Activated T-cell treated with anti-CD3 and anti-CD28 coated beads, Interleukin-2, amount 50 U/mL, for 48 hours (primary cell): ENCODE measurements around the gene TM7SF3.
"Not testable (repeated sequence)": the region's sequence is repeated elsewhere in the genome, so short reads cannot be mapped to it uniquely, and the experiment has no call there.

Experiments
- DNase-seq, 2 experiments: peaks; one replicate each; pipeline ENCODE4 v3.0.0-alpha.2; 2020

TM7SF3 gene

DNA sequence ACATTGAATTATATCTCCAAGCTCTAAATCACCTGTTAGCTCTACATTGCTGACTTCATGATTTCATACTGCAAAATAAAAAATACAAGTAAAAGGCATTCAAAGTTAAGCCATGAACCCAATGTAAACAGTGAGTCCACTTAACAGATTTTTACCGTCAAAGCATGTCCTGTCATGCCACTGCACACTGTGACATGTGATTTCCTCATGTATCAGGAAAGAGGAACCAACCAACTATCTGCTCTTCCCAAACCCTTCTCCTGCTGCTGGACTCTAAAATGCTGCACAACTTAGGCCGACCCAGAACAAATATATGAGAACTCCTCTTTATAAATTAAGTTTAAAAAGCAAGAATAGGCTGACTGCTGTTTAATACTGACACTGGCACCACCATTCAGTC is 37.5 kb downstream of the TM7SF3 start:
- no peak for DNase-seq

DNA sequence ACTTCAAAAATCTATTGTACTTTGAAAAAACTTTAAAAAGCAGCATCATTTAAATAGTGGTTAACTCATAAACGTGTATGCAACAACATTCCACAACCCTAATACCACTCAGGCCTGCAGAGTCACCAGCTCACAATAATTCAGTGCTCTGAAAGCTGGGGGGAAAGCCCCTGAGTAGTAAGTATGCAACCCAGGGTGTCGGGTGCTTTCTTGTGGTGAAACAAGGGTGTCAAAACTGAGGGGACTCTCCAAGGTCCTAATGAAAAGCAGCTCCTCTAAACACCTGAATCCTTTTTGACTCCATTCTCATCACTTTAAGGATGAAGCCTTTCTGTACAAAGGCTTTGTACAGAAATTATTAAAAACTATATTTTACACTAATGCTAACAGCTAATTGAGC is 42.2 kb downstream of the TM7SF3 start:
- peak; percentile 67 to 68 for DNase-seq

DNA sequence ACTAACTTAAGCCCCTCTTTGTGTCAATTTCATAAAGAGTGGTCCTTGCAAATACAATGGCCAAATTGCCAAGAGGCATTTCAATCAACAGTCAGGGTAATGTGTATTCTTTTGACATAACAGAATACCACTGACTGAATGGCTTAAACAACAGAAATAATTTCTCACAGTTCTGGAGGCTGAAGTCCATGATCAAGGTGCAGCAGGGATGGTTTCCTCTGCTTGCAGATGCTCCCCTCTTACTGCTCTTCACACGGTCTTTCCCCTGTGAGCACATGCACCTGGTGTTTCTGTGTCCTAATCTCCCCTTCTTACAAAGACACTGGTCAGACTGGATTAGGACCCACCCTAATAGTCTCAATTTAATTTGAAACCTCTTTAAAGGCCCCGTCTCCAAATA is 44.0 kb downstream of the TM7SF3 start:
- DNase-seq: no peak

DNA sequence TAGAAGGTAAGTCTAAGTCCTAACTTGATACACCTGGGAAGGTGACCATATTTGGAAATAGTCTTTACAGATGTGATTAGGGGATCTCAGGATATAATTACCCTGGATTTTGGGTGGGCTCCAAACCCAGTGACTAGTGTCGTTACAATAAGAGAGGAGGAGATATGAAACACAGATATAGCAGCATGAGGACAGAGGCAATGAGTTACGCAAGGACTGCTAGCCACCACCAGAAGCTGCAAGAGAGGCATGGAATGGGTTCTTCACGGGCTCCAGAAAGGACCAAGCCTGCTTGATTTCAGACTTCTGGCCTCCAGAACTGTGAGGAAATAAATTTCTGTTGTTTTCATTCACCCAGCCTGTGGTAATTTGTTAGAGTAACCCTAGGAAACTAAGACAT is 47.3 kb downstream of the TM7SF3 start:
- no peak for DNase-seq

DNA sequence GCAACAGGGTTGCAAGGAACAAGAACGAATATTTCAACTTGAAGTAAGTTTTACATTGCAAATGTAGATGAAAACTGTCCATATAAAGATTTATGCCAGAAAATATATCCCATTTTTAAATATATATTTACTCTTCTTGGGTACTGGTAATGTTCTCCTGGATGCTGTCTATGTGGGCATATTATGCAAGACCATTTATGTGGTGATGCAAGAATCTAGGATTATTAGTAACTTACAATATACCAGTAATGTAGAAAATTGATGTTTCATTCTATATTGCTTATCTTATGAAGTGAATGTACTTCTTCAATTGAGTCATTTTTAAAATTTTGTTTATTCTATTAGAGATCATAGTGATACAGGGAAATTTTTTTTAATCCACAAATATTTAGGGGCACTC is 50.8 kb downstream of the TM7SF3 start:
- DNase-seq: no peak

DNA sequence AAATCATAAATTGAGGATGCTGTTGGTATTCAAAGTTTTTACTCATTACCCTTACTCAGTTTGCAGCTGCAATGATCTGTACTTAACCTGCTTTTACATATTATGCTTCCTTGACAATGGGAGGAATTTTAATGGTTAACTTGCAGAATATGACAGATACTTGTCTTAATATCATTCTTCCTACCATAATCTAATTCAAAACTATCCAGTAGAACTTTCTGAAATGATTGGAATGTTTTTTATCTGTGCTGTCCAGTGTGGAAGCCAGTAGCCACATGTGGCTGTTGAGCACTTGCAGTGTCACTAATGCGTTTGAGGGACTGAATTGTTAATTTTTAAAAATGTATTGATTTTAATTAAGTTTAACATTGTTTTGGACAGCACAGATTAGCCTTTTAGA is 52.4 kb downstream of the TM7SF3 start:
- DNase-seq: no peak

DNA sequence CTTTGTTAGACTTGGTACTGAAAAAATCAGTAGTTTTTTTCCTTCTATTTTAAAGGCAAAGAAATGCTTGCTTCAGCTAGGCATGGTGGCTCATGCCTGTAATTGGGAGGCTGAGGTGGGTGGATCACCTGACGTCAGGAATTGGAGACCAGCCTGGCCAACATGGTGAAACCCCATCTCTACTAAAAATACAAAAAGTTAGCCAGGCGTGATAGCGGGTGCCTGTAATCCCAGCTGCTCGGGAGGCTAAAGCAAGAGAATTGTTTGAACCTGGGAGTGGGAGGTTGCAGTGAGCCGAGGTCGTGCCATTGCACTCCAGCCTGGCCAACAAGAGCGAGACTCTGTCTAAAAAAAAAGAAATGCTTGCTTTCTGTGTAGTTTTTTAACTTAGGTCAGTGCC is 52.8 kb downstream of the TM7SF3 start:
- not testable (repeated sequence) for DNase-seq

DNA sequence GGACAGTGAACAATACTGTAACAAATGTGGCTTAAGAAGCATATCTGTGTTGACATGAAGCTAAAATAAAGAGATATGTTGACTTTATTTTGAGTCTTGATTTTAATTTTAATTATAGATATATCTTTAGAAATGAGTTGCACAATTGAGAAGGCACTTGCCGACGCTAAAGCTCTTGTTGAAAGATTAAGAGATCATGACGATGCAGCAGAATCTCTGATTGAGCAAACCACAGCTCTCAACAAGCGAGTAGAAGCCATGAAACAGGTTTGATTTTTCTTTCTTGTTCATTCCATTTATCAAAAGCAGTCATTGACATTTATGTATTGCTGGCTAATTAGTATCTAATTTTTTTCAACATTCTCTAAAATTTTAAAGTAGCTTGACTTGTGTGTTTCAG is 60.2 kb downstream of the TM7SF3 start:
- DNase-seq: no peak

DNA sequence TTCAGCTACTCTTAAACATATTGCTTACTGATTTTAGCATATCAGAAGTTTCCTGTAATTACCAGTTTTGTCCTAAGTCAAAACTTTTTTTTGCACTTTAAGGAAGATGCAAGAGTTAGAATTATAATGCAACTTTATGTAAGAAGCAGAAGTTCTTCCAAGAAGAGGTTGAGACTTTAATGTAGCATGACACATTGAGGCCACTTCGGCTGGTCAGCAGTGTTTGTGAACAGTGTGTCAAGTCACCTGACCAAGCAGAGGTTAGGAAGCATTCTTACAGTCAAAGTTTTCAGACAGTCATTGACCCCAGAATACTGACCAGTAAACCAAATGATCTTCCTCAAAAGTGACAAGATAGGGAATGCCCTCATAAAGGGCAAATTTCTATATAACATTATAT is 60.7 kb downstream of the TM7SF3 start:
- DNase-seq: no peak

DNA sequence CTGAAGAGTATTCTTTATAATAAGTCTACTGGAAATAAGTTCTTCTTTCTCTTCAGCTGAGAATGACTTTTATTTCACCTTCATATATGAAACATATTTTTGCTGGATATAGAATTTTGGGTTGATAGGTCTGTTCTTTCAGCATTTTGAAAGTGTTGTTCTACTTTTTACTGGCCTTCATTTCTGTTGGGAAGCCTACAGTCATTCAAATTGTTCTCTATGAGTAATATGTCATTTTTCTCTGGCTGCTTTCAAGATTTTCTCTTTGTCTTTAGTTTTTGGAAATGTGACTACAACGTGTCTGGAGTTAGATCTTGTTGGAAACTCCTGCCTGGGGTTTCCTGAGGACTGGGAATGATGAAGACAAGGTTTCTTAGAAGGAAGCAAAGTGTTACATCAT is 65.9 kb downstream of the TM7SF3 start:
- DNase-seq: no peak

DNA sequence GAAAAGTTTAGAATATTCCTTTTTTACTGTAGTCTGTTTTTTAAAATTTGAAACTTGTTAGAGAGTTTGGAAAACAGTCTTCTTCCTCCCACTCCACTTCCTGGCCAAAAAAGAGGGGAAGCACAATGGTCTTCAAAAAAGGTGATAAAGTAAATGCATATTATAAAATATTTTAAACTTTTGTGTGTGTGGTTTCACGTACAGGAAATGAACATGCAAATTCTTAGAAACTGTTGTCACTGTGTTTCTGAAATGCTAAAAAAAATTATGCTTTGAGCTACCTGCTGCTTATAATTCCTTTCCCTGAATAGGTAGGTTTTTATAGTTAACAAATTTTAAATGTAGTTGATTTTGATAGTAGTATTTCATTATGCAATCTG is 73.0 kb downstream of the TM7SF3 start:
- DNase-seq: no peak

DNA sequence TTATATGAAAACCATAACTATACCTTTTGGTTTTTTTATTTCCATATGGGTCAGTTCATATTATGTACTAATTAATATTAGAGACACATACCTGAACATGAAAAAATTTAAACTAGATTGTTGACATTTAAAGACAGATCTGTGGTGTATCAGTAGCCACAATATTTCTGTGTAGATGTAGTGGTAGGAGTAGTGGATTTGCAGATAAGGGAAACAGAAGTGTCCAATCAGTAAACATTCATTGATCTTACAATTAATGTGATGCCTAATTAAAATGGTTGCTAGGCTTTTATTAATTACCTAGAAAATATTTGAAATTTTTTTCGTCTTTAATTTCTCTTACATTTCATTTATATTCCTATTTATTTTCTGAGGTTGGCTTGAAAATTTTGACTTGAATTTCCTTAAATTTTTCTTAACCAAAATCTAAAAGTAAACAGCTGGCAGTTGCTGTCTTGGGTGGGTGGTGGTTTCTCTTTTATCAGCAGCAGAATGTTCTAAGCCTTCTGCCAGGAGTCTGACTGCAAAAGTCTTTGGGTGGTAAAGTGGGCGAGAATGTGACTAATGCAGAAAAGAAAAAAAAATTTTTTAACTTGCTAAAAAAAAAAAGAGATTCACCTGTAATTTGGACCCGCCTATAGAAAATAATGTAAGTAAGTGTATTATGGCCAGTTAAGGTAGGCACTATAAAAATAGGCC is 73.5 kb downstream of the TM7SF3 start:
- no peak for DNase-seq

DNA sequence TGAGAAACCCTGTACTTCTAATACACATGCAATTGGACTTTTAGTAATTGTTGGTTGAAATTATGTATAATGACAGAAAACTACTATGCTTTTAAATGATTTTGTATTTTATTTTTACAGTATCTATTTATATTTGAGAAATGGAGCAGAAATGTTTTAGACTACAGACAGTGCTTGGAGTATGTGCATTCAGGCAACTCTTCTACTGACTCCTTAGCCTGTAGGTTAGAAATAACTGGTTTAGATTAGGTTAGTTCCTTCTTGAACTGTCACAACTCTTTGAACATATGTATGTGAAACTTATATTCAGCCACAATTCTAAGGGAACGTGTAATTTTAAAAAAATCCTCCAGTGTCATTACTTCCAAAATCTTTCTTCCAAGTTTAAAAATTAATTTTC is 74.2 kb downstream of the TM7SF3 start:
- DNase-seq: no peak

DNA sequence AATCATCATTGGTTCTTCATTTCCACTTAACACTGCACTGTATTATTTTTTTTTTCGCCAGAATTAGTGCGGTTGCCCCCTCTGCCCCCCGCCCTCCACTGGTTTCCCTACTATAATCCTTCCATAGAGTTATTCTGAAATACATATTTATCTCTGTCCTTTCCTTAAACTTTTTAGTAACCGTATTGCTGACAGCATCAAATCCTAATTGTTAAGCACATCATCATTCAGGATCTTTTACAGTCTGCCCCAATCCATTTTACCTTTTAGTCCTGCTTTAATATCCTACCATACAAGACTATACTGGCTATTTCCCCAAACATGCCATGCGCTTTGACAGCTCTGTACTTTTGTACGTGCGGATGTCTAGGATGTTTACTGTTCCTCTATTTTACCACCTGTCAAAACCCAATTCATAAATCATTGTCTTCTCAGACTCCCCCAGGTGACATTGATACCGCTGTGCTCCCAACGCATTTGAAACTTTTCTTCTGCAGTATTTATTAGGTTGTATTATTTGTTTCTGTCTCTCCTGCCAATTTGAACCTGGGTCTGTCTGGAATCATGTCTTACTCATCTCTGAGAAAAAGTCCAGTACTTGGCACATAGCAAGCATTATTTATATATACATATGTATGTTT is 74.9 kb downstream of the TM7SF3 start:
- no peak for DNase-seq

DNA sequence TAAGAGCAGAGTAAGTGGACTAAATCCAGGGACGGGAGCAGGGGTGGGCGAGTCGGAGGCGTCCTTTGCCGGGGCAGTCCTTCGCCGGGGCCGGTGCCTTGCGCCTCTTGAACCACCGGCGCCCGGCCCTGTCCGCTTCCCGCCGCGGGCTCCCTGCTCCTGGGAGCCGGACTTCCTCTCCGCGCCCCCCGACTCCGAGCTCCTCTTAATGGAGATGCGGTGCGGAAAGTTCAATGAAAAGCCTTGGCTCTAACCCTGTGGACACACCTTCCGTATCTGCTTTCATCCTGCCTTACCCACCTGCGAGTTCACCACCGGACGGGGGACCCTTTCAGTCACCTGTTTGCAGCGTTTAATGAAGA is 75.5 kb downstream of the TM7SF3 start:
- no peak for DNase-seq

DNA sequence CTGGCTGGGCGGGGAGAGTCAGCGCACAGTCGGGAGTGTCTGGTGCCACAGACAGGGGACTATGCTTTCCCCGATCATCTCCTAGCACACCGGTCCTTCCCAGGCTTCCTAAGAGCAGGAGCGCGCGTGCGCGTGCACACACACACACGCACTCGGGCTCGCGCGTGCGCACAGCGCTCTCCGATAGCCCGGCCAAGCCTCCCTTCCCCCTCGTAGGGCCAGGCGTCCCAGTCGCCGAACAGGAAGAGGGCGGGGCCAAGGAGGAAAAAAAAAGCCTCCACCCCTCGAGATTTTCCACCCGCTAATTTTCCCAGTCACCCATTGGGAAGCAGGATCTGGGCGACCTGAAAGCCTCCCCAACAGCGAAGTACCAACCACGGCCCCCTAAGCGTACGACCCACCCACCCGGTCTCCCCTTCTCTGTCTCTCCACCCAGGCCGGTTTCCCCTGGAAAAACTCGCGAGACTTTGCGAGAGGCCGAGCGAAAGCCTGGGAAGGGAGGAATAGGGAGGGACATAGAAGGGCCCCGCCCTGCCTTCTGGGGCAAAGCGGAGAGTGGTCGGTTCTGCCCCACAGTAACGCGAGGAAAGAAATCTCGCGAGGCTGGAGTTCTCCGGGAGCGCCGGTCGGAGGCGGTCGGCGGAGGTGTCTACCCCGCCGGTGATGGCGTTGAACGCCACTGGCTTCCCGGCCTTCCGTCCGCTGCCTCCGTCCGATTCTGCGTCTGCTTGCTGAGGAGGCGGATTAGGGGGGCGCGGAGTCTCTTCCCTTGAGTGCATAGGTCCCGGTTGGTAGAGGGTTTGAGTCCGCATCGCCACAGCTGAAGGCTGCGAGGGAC is 76.1 kb downstream of the TM7SF3 start, which contains the start of the genes FGFR1OP2 and INTS13:
Gene FGFR1OP2 (plus strand): TSS at position 608 of the 838 bp plus-strand sequence. CDS start 15,689 bp downstream, outside the sequence.
Gene INTS13 (minus strand): TSS at position 119 of the 838 bp plus-strand sequence. CDS start 1,178 bp downstream, outside the sequence.
- DNase-seq: peak; percentile 99

DNA sequence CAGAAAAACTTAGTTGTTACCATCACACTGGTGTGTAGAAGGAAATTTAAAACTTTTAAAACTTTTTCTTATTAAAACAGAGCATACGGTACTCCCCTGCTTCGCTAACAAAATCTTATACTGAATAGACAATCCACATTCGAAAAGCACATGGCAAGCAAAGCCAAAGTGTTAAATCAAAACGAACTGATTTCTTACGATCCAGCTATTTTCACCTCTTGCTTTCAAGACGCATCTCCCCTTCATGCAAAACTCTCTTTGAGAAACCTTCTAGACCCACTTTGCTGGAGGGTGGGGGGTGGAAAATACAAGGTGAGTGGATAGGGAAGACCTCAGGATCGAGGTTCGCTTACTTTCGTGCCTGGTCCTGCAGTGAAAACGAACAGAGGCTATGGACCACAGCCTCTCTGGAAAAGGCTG is 76.7 kb downstream of the TM7SF3 start:
- no peak for DNase-seq

DNA sequence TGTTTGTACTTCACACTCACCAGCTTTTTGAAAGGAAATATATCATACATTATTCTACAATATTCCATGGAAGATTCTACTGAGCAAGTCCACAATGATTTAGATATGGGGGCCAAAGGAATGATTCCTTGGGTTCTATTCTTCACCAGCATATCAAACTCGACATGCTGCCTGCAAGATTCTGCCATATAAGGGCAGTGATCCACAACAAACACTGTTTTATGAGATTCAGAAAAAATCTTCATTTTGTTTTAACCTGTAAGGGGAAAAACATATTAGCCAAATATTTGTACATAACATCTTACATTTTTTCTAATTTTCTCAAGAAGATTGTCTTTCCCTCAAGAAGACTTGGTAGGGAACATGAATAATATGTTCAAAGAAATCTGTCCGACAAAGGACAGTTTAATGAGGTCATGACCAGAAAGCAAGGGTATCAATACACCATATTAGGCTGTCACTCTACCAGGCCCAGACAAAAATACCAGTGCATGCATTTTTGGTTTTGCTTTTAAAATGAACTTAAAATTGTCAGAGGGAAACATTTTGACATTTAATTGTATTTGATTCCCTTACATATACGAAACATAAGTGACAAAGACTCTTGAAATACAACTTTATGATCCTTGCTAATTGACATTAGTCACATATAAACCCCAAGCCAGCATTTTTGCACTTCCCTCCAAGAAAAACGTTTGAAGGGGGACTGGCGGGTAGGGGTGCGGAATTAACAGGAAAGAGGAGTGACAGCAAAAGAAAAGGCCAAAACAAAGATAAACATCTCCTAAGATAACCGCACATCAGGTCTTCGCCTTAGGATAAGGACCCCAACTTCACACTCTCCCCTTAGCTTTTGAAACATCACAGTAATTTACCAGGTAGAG is 77.4 kb downstream of the TM7SF3 start:
- DNase-seq: no peak

DNA sequence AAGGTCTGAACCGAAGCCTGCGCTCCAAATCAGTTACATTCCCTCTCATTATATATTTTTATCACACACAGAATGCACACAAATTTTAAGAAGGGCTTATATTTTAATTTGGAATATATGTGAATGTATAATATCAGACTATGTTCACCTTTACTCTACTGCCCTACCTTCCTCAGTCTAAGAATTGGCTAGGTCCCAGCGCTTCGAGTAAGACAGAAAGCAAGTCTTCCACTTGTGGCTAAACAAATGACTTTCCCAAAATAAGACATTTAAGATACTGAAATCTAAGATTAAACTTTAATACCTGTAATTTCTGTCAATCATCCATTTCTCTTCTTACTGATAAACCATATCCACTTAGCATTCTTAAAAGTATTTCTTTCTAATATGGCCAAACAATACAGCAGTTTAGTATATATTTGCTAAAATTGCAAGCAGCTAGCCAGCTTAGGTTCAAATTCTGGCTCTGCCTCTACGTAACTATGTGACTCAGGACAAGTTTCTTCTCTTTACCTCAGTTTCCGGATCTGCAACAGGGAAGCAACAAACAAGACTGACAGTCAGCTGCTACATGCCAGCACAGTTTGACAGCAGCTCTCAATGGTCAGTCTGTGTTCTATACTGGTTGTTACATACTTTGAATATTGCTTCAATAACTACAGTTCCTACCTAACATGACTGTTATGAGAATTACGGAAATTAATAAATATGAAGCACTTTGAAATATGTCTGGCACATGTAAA is 78.4 kb downstream of the TM7SF3 start:
- no peak for DNase-seq

DNA sequence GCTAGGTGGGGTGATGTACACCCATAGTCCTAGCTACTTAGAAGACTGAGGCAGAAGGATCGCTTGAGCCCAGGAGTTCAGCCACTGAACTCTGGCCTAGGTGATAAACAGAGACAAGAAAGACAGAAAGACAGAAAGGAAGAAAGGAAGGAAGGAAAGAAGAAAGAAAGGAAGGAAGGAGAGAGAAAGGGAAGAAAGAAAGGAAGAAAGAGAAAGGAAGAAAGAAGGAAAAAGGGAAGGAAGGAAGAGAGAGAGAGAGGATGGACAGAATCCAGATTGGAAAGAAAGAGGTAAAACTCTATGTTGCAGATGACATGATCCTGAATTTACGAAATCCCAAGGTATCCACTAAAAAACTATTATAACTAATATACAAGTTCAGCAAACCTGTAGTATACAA is 84.6 kb downstream of the TM7SF3 start:
- no peak for DNase-seq

DNA sequence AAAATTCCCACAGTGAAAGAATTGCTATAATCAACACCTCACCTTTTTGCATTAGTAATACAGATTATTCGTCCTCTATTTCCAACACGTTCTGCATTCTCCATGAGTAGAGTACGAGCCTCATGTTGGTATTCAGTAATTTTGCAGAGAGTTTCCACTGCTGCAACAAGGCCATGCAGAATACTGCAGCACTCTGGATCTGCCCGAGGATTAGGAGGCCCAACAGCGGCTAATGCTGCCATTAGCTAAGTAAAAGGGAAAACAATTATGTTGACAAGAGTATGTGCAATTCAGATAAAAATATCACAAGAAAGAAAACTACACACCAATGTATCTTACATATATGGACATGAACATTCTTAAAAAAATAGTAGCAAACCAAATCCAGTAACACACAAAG is 85.5 kb downstream of the TM7SF3 start:
- DNase-seq: no peak
